K562 (cell line): ENCODE measurements around the gene ACP1. TPM values are rescaled to one million over a fixed set of nuclear protein-coding genes. Genes with fewer than 3 reads are reported as not detected.

Experiments
- ATAC-seq: fragments of 200-7000 bp; cut with Tn5 transposase; 3 replicates; pipeline ENCODE4 v1.9.1; 2020; ENCODE audit warnings: moderate library complexity
- BruUV-seq: library from RNA; stranded (reverse); fragments of 400-500 nt; replicated peaks from 2 replicates; lab custom pipeline; 2021; lab: Mats Ljungman, UMichigan
- CTCF ChIA-PET: fragments of 300-600 bp; formaldehyde crosslinking; extraction: SDS; loops from one replicate; lab custom pipeline; 2021; ENCODE audit warnings: low intra/inter-chr PET ratio; lab: Yijun Ruan, JAX
- POLR2A ChIA-PET: fragments of 300-600, 350-650 bp; sonication (Branson Sonifier 250); formaldehyde crosslinking; extraction: SDS; loops from one replicate; lab custom pipeline; 2021; ENCODE audit warnings: antibody characterized with exemption, inconsistent platforms; lab: Yijun Ruan, JAX
- DNase-seq, 4 experiments: peaks; one replicate each; pipeline versions ENCODE4 v3.0.0 to v3.0.0-alpha.2; 2011 to 2018; ENCODE audit warnings: low spot score in 3 of 4, mixed read lengths in 3 of 4; ENCODE audit errors: extremely low read depth in 1 of 4
- FAIRE-seq: peaks from 2 replicates; lab custom pipeline; 2011; peaks lifted over from hg19 to GRCh38; lab: Jason Lieb, UNC
- H2AFZ ChIP-seq: 2 replicates; pipeline ENCODE4 v1.6.0; 2011; ENCODE audit warnings: low read depth, low read length, control low read depth, inconsistent platforms
- H3K27ac ChIP-seq: fragments of 200-600 bp; 3 replicates; pipeline ENCODE4 v1.8.0; 2011; ENCODE audit warnings: low read depth, mild to moderate bottlenecking, control low read depth, inconsistent platforms, low read length, moderate library complexity, mixed read lengths; ENCODE audit errors: extremely low read depth
- H3K27me3 ChIP-seq, 2 experiments: fragments of 300-600 bp in 1 of 2; 2 replicates in 1 of 2; 3 replicates in 1 of 2; pipeline versions ENCODE4 v1.6.0 to v1.8.0; 2011; ENCODE audit warnings: inconsistent platforms in 2 of 2, low read length in 2 of 2, mild to moderate bottlenecking in 1 of 2, mixed read lengths in 1 of 2, moderate library complexity in 1 of 2; ENCODE audit not compliant: control insufficient read depth in 2 of 2, insufficient read depth in 2 of 2
- H3K36me3 ChIP-seq: fragments of 300-600 bp; 3 replicates; pipeline ENCODE4 v1.8.0; 2011; ENCODE audit warnings: mild to moderate bottlenecking, low read length, inconsistent platforms; ENCODE audit not compliant: control insufficient read depth, insufficient read depth
- H3K4me1 ChIP-seq, 2 experiments: fragments of 200-600 bp in 1 of 2; replicated peaks in 1 of 2; 2 replicates in 1 of 2; 3 replicates in 1 of 2; pipeline versions ENCODE4 v1.5.1 to v1.8.0; 2011; ENCODE audit warnings: inconsistent platforms in 2 of 2, low read length in 2 of 2, mild to moderate bottlenecking in 1 of 2, mixed read lengths in 1 of 2, moderate library complexity in 1 of 2; ENCODE audit not compliant: control insufficient read depth in 2 of 2, insufficient read depth in 2 of 2
- H3K4me2 ChIP-seq: 2 replicates; pipeline ENCODE4 v1.6.1; 2011; ENCODE audit warnings: low read length, control low read depth, inconsistent platforms, mixed read lengths; ENCODE audit not compliant: insufficient read depth
- H3K4me3 ChIP-seq: fragments of 200-600 bp; sonication (generic), shearing (Covaris generic); 2 replicates; pipeline ENCODE4 v1.5.1; 2016; ENCODE audit warnings: control low read depth, inconsistent platforms
- H3K79me2 ChIP-seq: fragments of 200-600 bp; 3 replicates; pipeline ENCODE4 v1.8.0; 2011; ENCODE audit warnings: low read length, inconsistent platforms; ENCODE audit not compliant: control insufficient read depth, insufficient read depth
- H3K9ac ChIP-seq, 2 experiments: 2 replicates each; pipeline versions ENCODE4 v1.6.0 to v1.6.1; 2011; ENCODE audit warnings: low read depth in 2 of 2, low read length in 2 of 2, control low read depth in 1 of 2, inconsistent platforms in 1 of 2, mild to moderate bottlenecking in 1 of 2, mixed read lengths in 1 of 2; ENCODE audit not compliant: insufficient read depth in 1 of 2
- H3K9me1 ChIP-seq: one replicate; pipeline ENCODE4 v1.6.0; 2011; ENCODE audit warnings: inconsistent platforms, mild to moderate bottlenecking, low read length, moderate library complexity; ENCODE audit not compliant: control insufficient read depth, insufficient read depth
- H3K9me3 ChIP-seq: replicated peaks from 2 replicates; pipeline ENCODE4 v1.5.1; 2011; ENCODE audit warnings: low read depth, low read length, inconsistent platforms; ENCODE audit not compliant: control insufficient read depth, insufficient read depth
- H4K20me1 ChIP-seq: replicated peaks from 2 replicates; pipeline ENCODE4 v1.6.1; 2011; ENCODE audit warnings: low read length, inconsistent platforms, mixed read lengths; ENCODE audit not compliant: control insufficient read depth, insufficient read depth
- HDAC6 ChIP-seq: IDR thresholded peaks from 2 replicates; pipeline ENCODE4 v1.6.1; 2012; ENCODE audit warnings: low read depth, mild to moderate bottlenecking, control low read depth, inconsistent platforms, low read length, moderate library complexity
- ZNF23 ChIP-seq: fragments of 250-450 bp; sonication (Bioruptor Pico); IDR thresholded peaks from 2 replicates; pipeline ENCODE4 v1.4.0; 2020; ENCODE audit warnings: mild to moderate bottlenecking
- WGBS: fragments of 100-300 bp; shearing (Covaris generic); methylation state at CpG from one replicate; pipeline ENCODE4 v1.1.6; 2016; ENCODE audit warnings: low coverage, mixed read lengths; ENCODE audit not compliant: insufficient coverage; ENCODE audit errors: missing lambda C conversion rate; 5-methylcytosine and 5-hydroxymethylcytosine counted together
- in situ Hi-C: fragments of 300-500 bp; cut with MboI; formaldehyde crosslinking; loops from 4 replicates; pipeline ENCODE4 v1.15.0; 2018; ENCODE audit warnings: inconsistent platforms, mixed read lengths
- intact Hi-C: fragments of 100-400 bp; cut with micrococcal nuclease; formaldehyde crosslinking; loops from 2 replicates; pipeline ENCODE4 v1.14.2; 2022
- polyA plus RNA-seq, 8 experiments: library from polyadenylated mRNA; depleted of rRNA in 4 of 8; stranded (reverse) in 5 of 8; unstranded in 3 of 8; fragments of >200 nt; fragmentation: Nextera tagmentation in 2 of 8; fragmentation: Illumina TruSeq in 1 of 8; extraction: Ambion mirVana in 2 of 8; extraction: Trizol in 1 of 8; gene quantifications; 2 replicates each; pipeline versions ENCODE4 v1.2.1 to v1.2.3, GENCODE V29; 2011 to 2014; ENCODE audit warnings: inconsistent platforms in 1 of 8, missing spikeins in 1 of 8
- total RNA-seq, 7 experiments: library from RNA; depleted of rRNA in 6 of 7; stranded (reverse); fragments of >200 nt in 6 of 7; fragmentation: Illumina TruSeq in 2 of 7; extraction: Trizol in 2 of 7; gene quantifications; 2 replicates each; pipeline versions ENCODE4 v1.2.1 to v1.2.3, GENCODE V29; 2011 to 2021; ENCODE audit warnings: low replicate concordance in 1 of 7
- TF ChIP-seq, protein P1 (sequence below): sonication (generic); formaldehyde crosslinking; IDR thresholded peaks from 2 replicates; pipeline ENCODE4 v1.8.1; 2023; ENCODE audit warnings: mild to moderate bottlenecking, missing genetic modification reagents

ACP1 gene
- total and polyA plus RNA-seq, 9 of the 15 experiments (the other 6 are each of a cell fraction or from before 2014, with no cell fraction given): 139 to 493 (median 189) TPM

DNA sequence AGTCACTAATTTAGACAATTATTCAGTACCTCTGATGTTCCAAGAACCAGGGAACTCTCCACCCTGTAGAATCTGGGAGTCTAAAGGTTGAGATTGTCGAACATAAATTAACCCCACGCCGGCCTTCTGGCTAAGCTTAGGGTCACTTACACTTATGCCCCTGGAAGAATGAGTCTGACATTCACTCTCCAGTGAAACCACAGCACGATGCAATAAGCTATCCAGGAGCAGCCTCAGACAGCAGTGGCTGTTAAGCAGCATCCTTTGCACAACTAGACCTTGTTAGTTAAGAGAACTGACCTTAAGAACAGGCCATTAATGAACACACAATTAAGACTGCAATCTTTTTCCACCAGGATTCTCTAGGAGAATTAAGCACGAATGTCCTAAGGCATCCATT is 25.9 kb upstream of the ACP1 start:
- FAIRE-seq: no peak
- ATAC-seq: no peak
- Histone ChIP-seq H4K20me1 (no peaks in the 10 kb centered on the region), H3K4me3 (no peak overlapping the region)
- TF ChIP-seq ZNF23 (CRISPR knock-in tag): no peak
- TF ChIP-seq HDAC6: no peak
- TF ChIP-seq, protein P1, sequence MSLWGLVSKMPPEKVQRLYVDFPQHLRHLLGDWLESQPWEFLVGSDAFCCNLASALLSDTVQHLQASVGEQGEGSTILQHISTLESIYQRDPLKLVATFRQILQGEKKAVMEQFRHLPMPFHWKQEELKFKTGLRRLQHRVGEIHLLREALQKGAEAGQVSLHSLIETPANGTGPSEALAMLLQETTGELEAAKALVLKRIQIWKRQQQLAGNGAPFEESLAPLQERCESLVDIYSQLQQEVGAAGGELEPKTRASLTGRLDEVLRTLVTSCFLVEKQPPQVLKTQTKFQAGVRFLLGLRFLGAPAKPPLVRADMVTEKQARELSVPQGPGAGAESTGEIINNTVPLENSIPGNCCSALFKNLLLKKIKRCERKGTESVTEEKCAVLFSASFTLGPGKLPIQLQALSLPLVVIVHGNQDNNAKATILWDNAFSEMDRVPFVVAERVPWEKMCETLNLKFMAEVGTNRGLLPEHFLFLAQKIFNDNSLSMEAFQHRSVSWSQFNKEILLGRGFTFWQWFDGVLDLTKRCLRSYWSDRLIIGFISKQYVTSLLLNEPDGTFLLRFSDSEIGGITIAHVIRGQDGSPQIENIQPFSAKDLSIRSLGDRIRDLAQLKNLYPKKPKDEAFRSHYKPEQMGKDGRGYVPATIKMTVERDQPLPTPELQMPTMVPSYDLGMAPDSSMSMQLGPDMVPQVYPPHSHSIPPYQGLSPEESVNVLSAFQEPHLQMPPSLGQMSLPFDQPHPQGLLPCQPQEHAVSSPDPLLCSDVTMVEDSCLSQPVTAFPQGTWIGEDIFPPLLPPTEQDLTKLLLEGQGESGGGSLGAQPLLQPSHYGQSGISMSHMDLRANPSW (CRISPR knock-in tag): no peak
- TF ChIP-seq, all 486 proteins: peak for 0
- H3K4me1 ChIP-seq: no peaks in the 10 kb centered on the region
- H3K9ac ChIP-seq: no peak overlapping the region
- H3K4me2 ChIP-seq: no peak overlapping the region
- intact Hi-C loops: no loop called here
- CTCF ChIA-PET: no interaction called here
- no peak for DNase-seq
- H3K9me1 ChIP-seq: no peaks in the 10 kb centered on the region
- POLR2A ChIA-PET: no interaction called here
- H3K9me3 ChIP-seq: no peaks in the 10 kb centered on the region
- peaks cover 0 to 5% of the 10 kb centered on the region in 2 experiments; a peak in 1 of 5 replicates for H3K27me3 ChIP-seq
- no peaks in the 10 kb centered on the region for H3K79me2 ChIP-seq
- no peaks in the 10 kb centered on the region for H3K36me3 ChIP-seq
- no peak overlapping the region for H3K27ac ChIP-seq
- no TSS peak for BruUV-seq
- no peak overlapping the region for H2AFZ ChIP-seq
- 0% methylated on average over 5 of the region's 5 CpGs for WGBS
- in situ Hi-C loops: no loop called here
